ENCODE data around the gene KDM5B. TPM values are rescaled to one million over a fixed set of nuclear protein-coding genes. Genes with fewer than 3 reads are reported as not detected.

Gene KDM5B
- total RNA-seq, 1 donor: 124 TPM

DNA sequence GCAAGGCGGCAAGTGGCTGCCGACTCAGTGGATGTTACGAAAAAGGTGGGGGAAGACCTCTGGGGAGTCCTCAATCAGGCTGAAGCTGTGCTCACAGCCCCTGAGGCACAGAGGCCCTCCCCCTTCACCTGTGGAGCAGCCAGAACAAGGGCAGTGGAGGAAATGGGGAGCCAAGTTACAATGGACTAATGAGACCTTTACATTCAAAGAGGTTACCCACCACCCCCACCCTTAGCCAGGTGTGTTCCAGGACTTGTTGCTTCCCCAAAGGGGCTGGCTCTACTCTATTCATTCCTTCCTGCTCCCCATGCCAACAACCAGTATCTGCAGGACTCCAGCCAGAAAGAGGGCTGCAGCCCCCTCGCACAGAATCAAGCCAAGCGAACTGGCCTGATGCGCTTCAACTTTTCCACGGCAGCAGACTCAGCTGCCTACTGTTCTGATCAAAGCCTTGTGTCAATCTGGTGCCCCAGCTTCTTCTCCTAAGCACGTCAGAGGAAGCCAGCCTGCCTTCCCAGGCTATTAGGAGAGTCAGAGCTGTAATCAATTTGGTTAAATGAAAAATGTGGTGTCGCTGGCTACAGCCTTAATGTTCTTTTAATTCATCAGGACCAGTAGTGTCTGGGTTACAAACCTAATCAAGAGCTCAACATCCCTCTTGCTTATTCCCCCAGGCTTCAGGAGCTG is 96.1 kb downstream of the KDM5B start:
- Histone ChIP-seq H3K27ac (ENCODE audit: low read depth, low read length) (no peak overlapping the region), H3K36me3 (ENCODE audit: insufficient read depth, low read length) (no peaks in the 10 kb centered on the region), H3K4me2 (ENCODE audit: insufficient read depth, low read length) (no peak overlapping the region), H3K27me3 (ENCODE audit: insufficient read depth, low read length) (peaks cover 77% of the 10 kb centered on the region), H4K20me1 (ENCODE audit: insufficient read depth, low read length) (no peaks in the 10 kb centered on the region), H3K9me3 (ENCODE audit: low read depth, low read length) (no peaks in the 10 kb centered on the region), H3K4me1 (ENCODE audit: insufficient read depth, low read length) (no peaks in the 10 kb centered on the region), H3K4me3 (ENCODE audit: insufficient read depth, low read length) (no peak overlapping the region), H2AFZ (ENCODE audit: low read length) (no peak overlapping the region), H3K79me2 (ENCODE audit: insufficient read depth, low read length) (no peaks in the 10 kb centered on the region)
- TF ChIP-seq, protein P1, sequence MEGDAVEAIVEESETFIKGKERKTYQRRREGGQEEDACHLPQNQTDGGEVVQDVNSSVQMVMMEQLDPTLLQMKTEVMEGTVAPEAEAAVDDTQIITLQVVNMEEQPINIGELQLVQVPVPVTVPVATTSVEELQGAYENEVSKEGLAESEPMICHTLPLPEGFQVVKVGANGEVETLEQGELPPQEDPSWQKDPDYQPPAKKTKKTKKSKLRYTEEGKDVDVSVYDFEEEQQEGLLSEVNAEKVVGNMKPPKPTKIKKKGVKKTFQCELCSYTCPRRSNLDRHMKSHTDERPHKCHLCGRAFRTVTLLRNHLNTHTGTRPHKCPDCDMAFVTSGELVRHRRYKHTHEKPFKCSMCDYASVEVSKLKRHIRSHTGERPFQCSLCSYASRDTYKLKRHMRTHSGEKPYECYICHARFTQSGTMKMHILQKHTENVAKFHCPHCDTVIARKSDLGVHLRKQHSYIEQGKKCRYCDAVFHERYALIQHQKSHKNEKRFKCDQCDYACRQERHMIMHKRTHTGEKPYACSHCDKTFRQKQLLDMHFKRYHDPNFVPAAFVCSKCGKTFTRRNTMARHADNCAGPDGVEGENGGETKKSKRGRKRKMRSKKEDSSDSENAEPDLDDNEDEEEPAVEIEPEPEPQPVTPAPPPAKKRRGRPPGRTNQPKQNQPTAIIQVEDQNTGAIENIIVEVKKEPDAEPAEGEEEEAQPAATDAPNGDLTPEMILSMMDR (IDR thresholded peaks at IDR 0.05; ENCODE audit: extremely low read depth, low read depth, low read length): no peak
- DNase-seq (ENCODE audit: insufficient read length, low spot score, missing footprints): no peak

DNA sequence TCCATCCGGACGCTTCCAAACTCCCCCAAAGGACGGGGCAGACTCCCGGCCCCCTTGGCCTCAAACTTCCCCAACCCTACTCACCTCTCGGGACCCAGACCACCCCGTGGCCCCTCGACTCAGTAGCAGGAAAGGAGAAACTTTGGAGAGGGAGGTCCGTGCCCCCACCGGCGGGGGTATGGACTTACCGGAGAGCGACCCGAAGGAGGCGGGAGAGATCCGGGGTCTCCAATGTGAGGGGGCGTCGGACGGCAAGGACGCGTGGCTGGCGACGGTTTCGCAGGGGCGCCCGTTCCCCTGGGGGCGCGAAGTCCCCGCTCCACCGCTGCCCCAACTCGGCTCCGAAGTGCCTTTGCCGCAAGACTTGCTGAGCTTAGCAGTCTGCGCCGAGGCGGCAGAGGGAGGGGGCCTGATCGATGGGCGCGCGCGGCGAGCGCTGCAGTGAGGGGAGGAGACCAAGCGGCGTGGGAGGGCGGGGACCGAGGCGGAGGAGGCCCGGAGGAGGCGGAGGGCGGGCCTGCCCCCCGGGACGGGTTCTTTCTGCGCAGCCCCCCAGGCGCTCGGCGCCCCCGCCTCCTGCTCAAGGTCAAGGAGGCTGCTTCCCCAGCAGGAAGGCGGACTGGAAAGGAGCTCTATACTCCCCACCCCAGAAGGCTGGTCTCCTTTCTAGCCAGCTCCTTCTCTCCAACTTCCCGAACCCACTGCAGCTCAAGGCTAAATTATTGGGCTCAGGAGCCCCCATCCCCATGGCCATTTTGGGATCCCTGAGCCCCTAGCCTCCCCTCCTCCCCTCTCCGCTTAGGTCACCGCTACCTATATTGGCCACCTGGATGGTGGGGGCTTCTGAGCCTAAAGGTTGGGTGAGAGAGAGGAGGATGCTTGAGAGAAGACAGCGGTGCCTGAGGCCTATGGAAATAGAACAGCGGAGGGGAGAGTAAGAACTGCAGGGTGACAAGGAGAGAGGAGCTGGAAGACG is 97.9 kb downstream of the KDM5B start, which contains the start of gene SYT2:
Gene SYT2 (minus strand): TSS at position 385 of the 976 bp plus-strand sequence. CDS start 104,682 bp downstream, outside the sequence.
- Histone ChIP-seq H3K27me3 (ENCODE audit: insufficient read depth, low read length) (peaks cover 83% of the 10 kb centered on the region), H3K4me3 (ENCODE audit: insufficient read depth, low read length) (no peak within 1 kb of the TSS), H3K36me3 (ENCODE audit: insufficient read depth, low read length) (no peaks in the 10 kb centered on the region), H4K20me1 (ENCODE audit: insufficient read depth, low read length) (no peaks in the 10 kb centered on the region), H3K79me2 (ENCODE audit: insufficient read depth, low read length) (no peaks in the 10 kb centered on the region), H3K9me3 (ENCODE audit: low read depth, low read length) (no peaks in the 10 kb centered on the region), H3K27ac (ENCODE audit: low read depth, low read length) (no peak within 1 kb of the TSS), H2AFZ (ENCODE audit: low read length) (no peak within 1 kb of the TSS), H3K4me2 (ENCODE audit: insufficient read depth, low read length) (no peak within 1 kb of the TSS), H3K4me1 (ENCODE audit: insufficient read depth, low read length) (no peaks in the 10 kb centered on the region)
- TF ChIP-seq, protein P1 (IDR thresholded peaks at IDR 0.05; ENCODE audit: extremely low read depth, low read depth, low read length): no peak
- peak; percentile 79 for DNase-seq (ENCODE audit: insufficient read length, low spot score, missing footprints)

DNA sequence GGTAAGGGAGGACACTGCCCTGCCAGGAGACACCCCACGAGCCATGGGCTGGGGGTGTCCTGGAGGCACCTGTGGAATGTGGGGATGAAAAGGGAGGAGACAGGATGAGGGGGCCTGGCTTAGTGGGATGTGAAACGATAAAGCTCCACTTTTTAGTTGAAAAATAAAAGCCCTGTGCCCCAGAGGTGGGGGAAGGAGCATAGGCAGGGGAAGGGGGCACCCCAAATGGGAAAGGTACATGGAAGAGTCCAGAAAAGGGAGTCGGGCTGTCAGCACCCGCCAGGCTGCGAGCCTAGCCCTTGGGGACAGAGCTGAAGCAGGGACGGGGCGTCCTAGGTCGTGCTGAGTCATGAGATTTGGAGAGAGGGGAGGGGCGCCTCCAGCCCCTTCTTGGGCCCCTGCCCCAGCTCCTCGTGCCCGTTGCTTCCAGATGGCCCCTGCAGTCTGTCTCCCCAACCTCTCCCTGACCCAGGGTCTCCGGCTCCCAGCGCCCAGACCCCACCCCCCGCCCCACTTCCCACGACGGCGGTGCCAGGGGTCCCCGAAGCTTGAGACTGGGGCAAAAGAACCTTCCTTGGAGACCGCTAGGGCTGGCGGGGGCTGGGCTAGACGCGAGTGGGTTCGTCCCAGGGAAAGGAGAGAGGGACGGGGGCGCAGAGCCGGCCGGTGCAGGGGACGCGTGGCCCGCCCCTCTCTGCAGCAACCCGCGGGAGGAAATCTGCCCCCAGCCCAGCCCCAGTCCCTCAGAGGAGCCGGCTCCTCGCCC is 98.8 kb downstream of the KDM5B start:
- Histone ChIP-seq H2AFZ (ENCODE audit: low read length) (no peak overlapping the region), H3K9me3 (ENCODE audit: low read depth, low read length) (no peaks in the 10 kb centered on the region), H3K79me2 (ENCODE audit: insufficient read depth, low read length) (no peaks in the 10 kb centered on the region), H3K36me3 (ENCODE audit: insufficient read depth, low read length) (no peaks in the 10 kb centered on the region), H3K4me3 (ENCODE audit: insufficient read depth, low read length) (no peak overlapping the region), H3K27me3 (ENCODE audit: insufficient read depth, low read length) (peaks cover 90% of the 10 kb centered on the region), H3K4me1 (ENCODE audit: insufficient read depth, low read length) (no peaks in the 10 kb centered on the region), H3K27ac (ENCODE audit: low read depth, low read length) (no peak overlapping the region), H4K20me1 (ENCODE audit: insufficient read depth, low read length) (no peaks in the 10 kb centered on the region), H3K4me2 (ENCODE audit: insufficient read depth, low read length) (no peak overlapping the region)
- peak; percentile 69 for DNase-seq (ENCODE audit: insufficient read length, low spot score, missing footprints)
- TF ChIP-seq, protein P1 (IDR thresholded peaks at IDR 0.05; ENCODE audit: extremely low read depth, low read depth, low read length): no peak
